ENCODE data around the gene AKIRIN1.
A peak's percentile ranks its signal among the peaks of the same experiment; 100 is the strongest.
"Not testable (repeated sequence)": the region's sequence is repeated elsewhere in the genome, so short reads cannot be mapped to it uniquely, and the experiment has no call there.

AKIRIN1 gene

GRCh38 chr1:38997901-38998190 lies 6.8 kb downstream of the AKIRIN1 start:
- Histone ChIP-seq H3K4me1 (ENCODE audit: control insufficient read depth, low read depth, low read length) (peaks cover 54% of the 10 kb centered on the region), H3K27me3 (ENCODE audit: control insufficient read depth, insufficient read depth, low read length) (no peaks in the 10 kb centered on the region), H3K4me3 (ENCODE audit: low read length) (peak overlapping the region; percentile 37), H3K36me3 (ENCODE audit: control insufficient read depth, low read depth, low read length) (peaks cover 91% of the 10 kb centered on the region), H3K9ac (ENCODE audit: low read length) (no peak overlapping the region), H3K9me3 (ENCODE audit: control insufficient read depth, low read depth, low read length) (no peaks in the 10 kb centered on the region), H3K27ac (ENCODE audit: low read length) (no peak overlapping the region)

GRCh38 chr1:39001516-39002421 lies 10.7 kb downstream of the AKIRIN1 start:
- no peaks in the 10 kb centered on the region for H3K9me3 ChIP-seq (ENCODE audit: control insufficient read depth, low read depth, low read length)
- H3K27me3 ChIP-seq (ENCODE audit: control insufficient read depth, insufficient read depth, low read length): no peaks in the 10 kb centered on the region
- H3K9ac ChIP-seq (ENCODE audit: low read length): no peak overlapping the region
- no peak overlapping the region for H3K27ac ChIP-seq (ENCODE audit: low read length)
- H3K4me1 ChIP-seq (ENCODE audit: control insufficient read depth, low read depth, low read length): peaks cover 45% of the 10 kb centered on the region
- peak overlapping the region; percentile 1 for H3K4me3 ChIP-seq (ENCODE audit: low read length)
- peaks cover 94% of the 10 kb centered on the region for H3K36me3 ChIP-seq (ENCODE audit: control insufficient read depth, low read depth, low read length)

- Histone ChIP-seq H3K4me3 (ENCODE audit: low read length) (no peak overlapping the region), H3K27ac (ENCODE audit: low read length) (no peak overlapping the region), H3K9me3 (ENCODE audit: control insufficient read depth, low read depth, low read length) (no peaks in the 10 kb centered on the region), H3K9ac (ENCODE audit: low read length) (no peak overlapping the region), H3K4me1 (ENCODE audit: control insufficient read depth, low read depth, low read length) (peaks cover 32% of the 10 kb centered on the region), H3K36me3 (ENCODE audit: control insufficient read depth, low read depth, low read length) (peaks cover 91% of the 10 kb centered on the region), H3K27me3 (ENCODE audit: control insufficient read depth, insufficient read depth, low read length) (no peaks in the 10 kb centered on the region)
These were observed 12.2 kb downstream of the AKIRIN1 start for GRCh38 chr1:39003281-39003680.

- no peak overlapping the region for H3K27ac ChIP-seq (ENCODE audit: low read length)
- peaks cover 30% of the 10 kb centered on the region for H3K4me1 ChIP-seq (ENCODE audit: control insufficient read depth, low read depth, low read length)
These were observed 12.7 kb downstream of the AKIRIN1 start for GRCh38 chr1:39003794-39004193.

GRCh38 chr1:39006287-39006686 lies 15.2 kb downstream of the AKIRIN1 start:
- H3K9ac ChIP-seq (ENCODE audit: low read length): no peak overlapping the region
- H3K4me3 ChIP-seq (ENCODE audit: low read length): no peak overlapping the region
- peaks cover 16% of the 10 kb centered on the region for H3K4me1 ChIP-seq (ENCODE audit: control insufficient read depth, low read depth, low read length)
- peaks cover 72% of the 10 kb centered on the region for H3K36me3 ChIP-seq (ENCODE audit: control insufficient read depth, low read depth, low read length)
- no peaks in the 10 kb centered on the region for H3K9me3 ChIP-seq (ENCODE audit: control insufficient read depth, low read depth, low read length)
- H3K27me3 ChIP-seq (ENCODE audit: control insufficient read depth, insufficient read depth, low read length): no peaks in the 10 kb centered on the region
- H3K27ac ChIP-seq (ENCODE audit: low read length): no peak overlapping the region

More at GRCh38 chr1:39003794-39004193, 12.7 kb downstream of the AKIRIN1 start:
- H3K4me3 ChIP-seq (ENCODE audit: low read length): no peak overlapping the region
- no peak overlapping the region for H3K9ac ChIP-seq (ENCODE audit: low read length)
- no peaks in the 10 kb centered on the region for H3K9me3 ChIP-seq (ENCODE audit: control insufficient read depth, low read depth, low read length)
- no peaks in the 10 kb centered on the region for H3K27me3 ChIP-seq (ENCODE audit: control insufficient read depth, insufficient read depth, low read length)
- peaks cover 90% of the 10 kb centered on the region for H3K36me3 ChIP-seq (ENCODE audit: control insufficient read depth, low read depth, low read length)

- Histone ChIP-seq H3K9me3 (ENCODE audit: control insufficient read depth, low read depth, low read length) (no peaks in the 10 kb centered on the region), H3K36me3 (ENCODE audit: control insufficient read depth, low read depth, low read length) (peaks cover 68% of the 10 kb centered on the region), H3K4me1 (ENCODE audit: control insufficient read depth, low read depth, low read length) (peaks cover 10% of the 10 kb centered on the region), H3K27ac (ENCODE audit: low read length) (no peak overlapping the region), H3K4me3 (ENCODE audit: low read length) (no peak overlapping the region), H3K27me3 (ENCODE audit: control insufficient read depth, insufficient read depth, low read length) (no peaks in the 10 kb centered on the region), H3K9ac (ENCODE audit: low read length) (no peak overlapping the region)
These were observed 15.9 kb downstream of the AKIRIN1 start for GRCh38 chr1:39006726-39007645.

- peaks cover 17% of the 10 kb centered on the region for H3K4me1 ChIP-seq (ENCODE audit: control insufficient read depth, low read depth, low read length)
These were observed 23.9 kb downstream of the AKIRIN1 start for GRCh38 chr1:39014956-39015355.

GRCh38 chr1:39016604-39017171 lies 25.6 kb downstream of the AKIRIN1 start:
- Histone ChIP-seq H3K4me3 (ENCODE audit: low read length) (peak overlapping the region; percentile 23), H3K27ac (ENCODE audit: low read length) (peak overlapping the region; percentile 67), H3K27me3 (ENCODE audit: control insufficient read depth, insufficient read depth, low read length) (no peaks in the 10 kb centered on the region), H3K4me1 (ENCODE audit: control insufficient read depth, low read depth, low read length) (peaks cover 17% of the 10 kb centered on the region), H3K9me3 (ENCODE audit: control insufficient read depth, low read depth, low read length) (no peaks in the 10 kb centered on the region), H3K36me3 (ENCODE audit: control insufficient read depth, low read depth, low read length) (peaks cover 4% of the 10 kb centered on the region), H3K9ac (ENCODE audit: low read length) (peak overlapping the region; percentile 48)

More at GRCh38 chr1:39014956-39015355, 23.9 kb downstream of the AKIRIN1 start:
- H3K36me3 ChIP-seq (ENCODE audit: control insufficient read depth, low read depth, low read length): peaks cover 10% of the 10 kb centered on the region
- H3K27me3 ChIP-seq (ENCODE audit: control insufficient read depth, insufficient read depth, low read length); H3K27ac ChIP-seq (ENCODE audit: low read length); H3K4me3 ChIP-seq (ENCODE audit: low read length); H3K9ac ChIP-seq (ENCODE audit: low read length); H3K9me3 ChIP-seq (ENCODE audit: control insufficient read depth, low read depth, low read length): not testable (repeated sequence)

- Histone ChIP-seq H3K36me3 (ENCODE audit: control insufficient read depth, low read depth, low read length) (no peaks in the 10 kb centered on the region), H3K27me3 (ENCODE audit: control insufficient read depth, insufficient read depth, low read length) (no peaks in the 10 kb centered on the region), H3K9me3 (ENCODE audit: control insufficient read depth, low read depth, low read length) (no peaks in the 10 kb centered on the region), H3K27ac (ENCODE audit: low read length) (peak overlapping the region; percentile 67), H3K4me1 (ENCODE audit: control insufficient read depth, low read depth, low read length) (peaks cover 17% of the 10 kb centered on the region), H3K9ac (ENCODE audit: low read length) (peak overlapping the region; percentile 48), H3K4me3 (ENCODE audit: low read length) (peak overlapping the region; percentile 23)
These were observed 26.2 kb downstream of the AKIRIN1 start for GRCh38 chr1:39017266-39017665.

- H3K36me3 ChIP-seq (ENCODE audit: control insufficient read depth, low read depth, low read length); H3K27ac ChIP-seq (ENCODE audit: low read length); H3K4me3 ChIP-seq (ENCODE audit: low read length); H3K9me3 ChIP-seq (ENCODE audit: control insufficient read depth, low read depth, low read length); H3K27me3 ChIP-seq (ENCODE audit: control insufficient read depth, insufficient read depth, low read length); H3K9ac ChIP-seq (ENCODE audit: low read length): not testable (repeated sequence)
- peaks cover 18% of the 10 kb centered on the region for H3K4me1 ChIP-seq (ENCODE audit: control insufficient read depth, low read depth, low read length)
These were observed 29.4 kb downstream of the AKIRIN1 start for GRCh38 chr1:39020494-39020893.

- no peaks in the 10 kb centered on the region for H3K9me3 ChIP-seq (ENCODE audit: control insufficient read depth, low read depth, low read length)
- H3K4me1 ChIP-seq (ENCODE audit: control insufficient read depth, low read depth, low read length): peaks cover 17% of the 10 kb centered on the region
- no peak overlapping the region for H3K27ac ChIP-seq (ENCODE audit: low read length)
- no peaks in the 10 kb centered on the region for H3K27me3 ChIP-seq (ENCODE audit: control insufficient read depth, insufficient read depth, low read length)
- no peaks in the 10 kb centered on the region for H3K36me3 ChIP-seq (ENCODE audit: control insufficient read depth, low read depth, low read length)
- no peak overlapping the region for H3K9ac ChIP-seq (ENCODE audit: low read length)
- no peak overlapping the region for H3K4me3 ChIP-seq (ENCODE audit: low read length)
These were observed 30.4 kb downstream of the AKIRIN1 start for GRCh38 chr1:39021426-39021825.

All from iPS-18a (cell line).